H54 (cell line): Measurements from ENCODE around the gene UBR2.
"Not testable (repeated sequence)": the region's sequence is repeated elsewhere in the genome, so short reads cannot be mapped to it uniquely, and the experiment has no call there.

ENCODE experiments used
- DNase-seq: peaks from one replicate; pipeline ENCODE4 v3.0.0; 2011; ENCODE audit warnings: low spot score, mixed read lengths; ENCODE audit not compliant: insufficient read length
- FAIRE-seq: peaks from 3 replicates; lab custom pipeline; 2011; peaks lifted over from hg19 to GRCh38; lab: Jason Lieb, UNC
- POLR2A ChIP-seq: IDR thresholded peaks from 2 replicates; pipeline ENCODE4 v1.6.1; 2011; ENCODE audit warnings: low read depth, mild to moderate bottlenecking, low read length

The UBR2 gene

DNA sequence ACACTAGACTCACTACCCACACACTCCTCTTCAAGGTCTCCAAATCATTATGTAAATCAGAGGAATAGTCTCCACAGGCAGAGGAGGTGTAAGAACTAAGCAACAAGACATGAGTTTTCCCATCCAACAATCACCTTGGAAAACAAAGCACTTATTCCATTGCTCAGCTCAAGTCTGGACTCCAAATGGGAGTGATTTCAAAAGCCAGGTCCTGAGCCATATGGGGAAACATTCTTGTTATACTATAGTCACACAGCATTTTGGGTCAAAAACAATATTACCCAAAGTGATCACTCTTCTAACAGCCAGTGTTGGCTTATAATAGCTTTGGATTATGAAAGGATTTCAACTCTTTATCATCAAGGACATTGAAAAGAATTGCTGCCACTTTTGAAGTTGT lies 162.2 kb downstream of the UBR2 start:
- DNase-seq: no peak
- no peak for TF ChIP-seq POLR2A
- FAIRE-seq: no peak

DNA sequence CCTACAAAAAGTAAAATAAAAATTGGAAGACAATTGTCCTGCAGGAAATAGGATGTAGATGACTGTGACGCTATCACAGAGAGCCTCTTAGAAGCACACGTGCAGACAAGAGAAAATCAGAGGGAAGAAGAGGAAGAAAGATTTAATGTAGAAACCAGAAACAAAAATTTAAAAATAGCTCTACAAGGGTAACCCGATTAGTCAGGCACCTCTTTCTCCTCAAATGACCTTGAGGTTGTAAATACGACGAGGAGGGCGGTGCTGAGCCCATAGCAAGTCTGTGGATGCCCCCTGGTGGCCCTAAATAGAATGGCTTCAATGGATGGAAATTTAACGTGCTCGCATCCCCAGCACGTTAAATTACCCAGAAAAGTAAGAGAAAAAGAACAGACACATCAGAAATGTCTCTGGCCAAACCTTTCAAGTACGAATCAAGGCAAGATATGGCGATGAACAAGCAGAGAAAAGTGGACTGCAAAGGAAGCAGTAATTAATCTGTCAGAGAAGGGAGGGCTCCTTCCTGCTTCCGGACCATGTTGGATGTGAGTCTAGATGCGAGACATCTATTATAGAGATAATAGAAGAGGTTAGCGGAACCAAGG lies 162.8 kb downstream of the UBR2 start:
- DNase-seq (peak; percentile 56), FAIRE-seq (peak; percentile 62)
- no peak for TF ChIP-seq POLR2A

DNA sequence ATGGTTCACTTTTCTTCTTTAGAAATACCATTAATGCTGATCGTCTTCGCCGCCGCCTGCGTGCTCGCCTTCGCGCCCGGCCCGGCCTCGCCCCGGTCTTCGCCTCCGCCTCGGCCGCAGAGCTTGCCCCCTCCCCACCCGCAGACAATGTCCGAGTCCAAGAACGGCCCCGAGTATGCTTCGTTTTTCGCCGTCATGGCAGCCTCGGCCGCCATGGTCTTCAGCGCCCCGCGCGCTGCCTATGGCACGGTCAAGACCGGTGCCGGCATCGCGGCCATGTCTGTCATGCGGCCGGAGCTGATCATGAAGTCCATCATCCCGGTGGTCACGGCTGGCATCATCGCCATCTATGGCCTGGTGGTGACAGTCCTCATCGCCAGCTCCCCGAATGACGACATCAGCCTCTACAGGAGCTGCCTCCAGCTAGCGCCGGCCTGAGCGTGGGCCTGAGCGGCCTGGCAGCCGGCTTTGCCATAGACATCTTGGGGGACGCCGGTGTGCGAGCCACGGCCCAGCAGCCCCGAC lies 163.3 kb downstream of the UBR2 start:
- DNase-seq (no peak), FAIRE-seq (no peak)
- TF ChIP-seq POLR2A: no peak

DNA sequence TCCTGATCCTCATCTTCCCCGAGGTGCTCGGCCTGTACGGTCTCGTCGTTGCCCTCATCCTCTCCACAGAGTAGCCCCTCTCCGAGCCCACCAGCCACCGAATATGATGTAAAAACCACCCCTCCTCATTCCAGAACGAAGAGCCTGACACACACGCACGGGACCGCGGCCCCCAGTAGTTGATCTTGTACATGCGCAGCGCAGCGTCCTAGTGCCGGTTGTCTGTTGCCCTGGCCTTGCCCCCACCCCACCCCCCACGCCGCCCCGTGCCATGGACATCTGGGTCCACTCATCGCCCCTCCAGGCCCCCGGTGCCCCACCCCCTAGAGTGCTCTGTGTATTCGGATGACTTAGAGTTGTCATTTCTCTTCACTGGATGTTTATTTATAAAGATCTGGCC lies 163.8 kb downstream of the UBR2 start:
- no peak for DNase-seq
- TF ChIP-seq POLR2A: no peak
- no peak for FAIRE-seq

DNA sequence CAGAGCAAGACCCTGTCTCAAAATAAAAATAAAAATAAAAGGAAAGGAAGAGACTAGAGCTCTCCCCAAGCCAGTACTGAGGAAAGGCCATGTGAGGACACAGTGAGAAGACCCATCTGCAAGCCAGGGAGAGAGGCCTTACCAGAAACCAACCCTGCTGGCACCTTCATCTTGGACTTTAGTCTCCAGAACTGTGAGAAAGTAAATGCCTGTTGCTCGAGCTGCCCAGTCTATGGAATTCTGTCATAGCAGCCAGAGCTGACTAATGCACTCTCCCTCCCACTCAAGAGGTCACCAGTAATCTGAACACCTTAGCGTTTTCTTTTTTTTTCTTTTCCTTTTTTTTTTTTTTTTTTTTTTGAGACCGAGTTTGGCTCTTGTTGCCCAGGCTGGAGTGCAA lies 165.9 kb downstream of the UBR2 start:
- DNase-seq (no peak), FAIRE-seq (no peak)
- no peak for TF ChIP-seq POLR2A

DNA sequence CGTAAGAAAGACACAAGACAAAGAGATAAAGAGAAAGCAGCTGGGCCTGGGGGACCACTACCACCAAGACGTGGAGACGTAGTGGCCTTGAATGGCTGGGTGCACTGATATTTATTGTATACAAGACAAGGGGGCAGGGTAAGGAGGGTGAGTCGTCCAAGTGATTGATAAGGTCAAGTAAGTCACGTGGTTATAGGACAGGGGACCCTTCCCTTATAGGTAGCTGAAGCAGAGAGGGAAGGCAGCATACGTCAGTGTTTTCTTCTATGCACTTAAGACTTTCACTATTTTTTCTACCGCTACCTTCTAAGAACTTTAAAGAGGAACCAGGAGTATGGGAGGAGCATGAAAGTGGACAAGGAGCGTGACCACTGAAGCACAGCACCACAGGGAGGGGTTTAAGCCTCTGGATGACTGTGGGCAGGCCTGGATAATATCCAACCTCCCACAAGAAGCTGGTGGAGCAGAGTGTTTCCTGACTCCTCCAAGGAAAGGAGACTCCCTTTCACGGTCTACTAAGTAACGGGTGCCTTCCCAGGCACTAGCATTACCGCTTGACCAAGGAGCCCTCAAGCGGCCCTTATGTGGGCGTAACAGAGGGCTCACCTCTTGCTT lies 170.1 kb downstream of the UBR2 start:
- FAIRE-seq: not testable (repeated sequence)

DNA sequence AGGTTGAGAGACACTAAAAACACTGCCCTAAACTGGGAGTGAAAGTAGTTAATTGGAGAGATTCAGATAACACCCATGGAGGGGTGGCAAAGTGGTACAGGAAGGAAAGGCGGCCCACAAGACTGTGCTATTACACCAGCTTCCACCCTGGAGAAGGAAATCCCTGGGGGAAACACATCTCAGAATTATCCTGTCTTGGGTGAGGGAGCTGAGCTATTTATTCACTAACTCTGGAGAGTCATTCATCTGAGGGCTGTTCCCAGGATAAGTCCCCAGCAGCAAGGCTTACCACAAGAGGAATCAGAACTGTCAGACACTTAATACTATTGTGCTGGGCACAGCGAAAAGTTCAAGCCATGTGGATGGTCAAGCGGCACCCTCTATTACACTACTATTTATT lies 172.1 kb downstream of the UBR2 start:
- no peak for FAIRE-seq
- no peak for DNase-seq
- no peak for TF ChIP-seq POLR2A

More for the DNA sequence above, 170.1 kb downstream of the UBR2 start:
- DNase-seq: not testable (repeated sequence)

DNA sequence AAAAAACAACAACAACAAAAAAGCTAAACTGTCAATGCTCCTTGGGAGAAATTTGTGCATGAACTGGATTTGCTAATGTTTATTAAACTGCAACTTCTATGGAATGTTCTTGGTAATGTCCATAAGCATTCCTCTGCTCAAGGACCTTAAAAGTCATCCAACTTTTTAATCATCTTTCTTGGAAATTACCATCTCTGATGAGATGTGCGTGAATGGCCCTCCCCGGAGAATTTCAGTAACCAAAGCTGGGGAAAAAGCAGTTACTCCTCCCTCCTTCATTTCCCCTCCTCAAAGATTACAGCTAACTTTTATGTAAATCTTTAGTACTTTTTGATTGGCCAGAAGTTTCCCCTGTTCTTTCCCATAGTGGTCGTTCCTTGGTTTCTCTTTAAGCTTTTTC lies 176.9 kb downstream of the UBR2 start:
- no peak for TF ChIP-seq POLR2A
- FAIRE-seq: no peak
- DNase-seq: no peak

DNA sequence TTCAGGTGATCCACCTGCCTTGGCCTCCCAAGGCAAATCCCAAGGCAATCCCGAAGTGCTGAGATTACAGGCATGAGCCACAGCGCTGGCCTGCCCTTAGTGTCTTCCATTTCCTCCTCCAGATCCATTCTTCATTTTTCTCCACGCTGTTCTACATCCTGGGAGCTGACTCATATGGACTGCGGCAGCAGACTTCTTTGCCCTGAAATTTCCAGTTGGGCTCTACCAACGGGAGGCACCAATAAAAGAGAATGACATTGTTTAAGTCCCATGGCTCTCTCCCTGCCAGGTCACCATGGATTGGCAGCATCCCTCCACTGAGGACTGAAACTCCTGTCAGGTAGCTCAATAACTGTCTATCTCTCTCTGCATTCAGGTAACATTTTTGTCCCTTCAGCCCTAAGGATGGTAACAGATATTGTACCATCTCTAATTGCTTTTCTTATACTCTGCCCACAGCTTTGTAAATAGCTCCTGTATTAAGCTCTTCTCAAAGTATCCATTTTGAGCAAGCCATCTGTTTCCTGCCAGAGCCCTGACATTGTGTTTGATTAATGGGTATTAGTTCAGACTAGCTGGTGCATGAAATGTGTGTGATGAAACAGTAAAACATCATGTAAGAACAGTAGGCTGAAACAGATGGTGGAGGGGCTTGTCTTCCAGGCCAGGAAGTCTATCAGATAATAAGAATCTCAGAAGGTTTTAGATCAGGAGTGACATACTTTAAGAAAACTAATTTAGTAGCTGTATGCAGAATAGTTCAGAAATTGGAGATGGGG lies 178.5 kb downstream of the UBR2 start:
- DNase-seq (peak; percentile 42), FAIRE-seq (no peak)
- TF ChIP-seq POLR2A: no peak
